Fibroblast of lung (primary cell): ENCODE data around the gene MTERF4. TPM values are rescaled to one million over a fixed set of nuclear protein-coding genes. Genes with fewer than 3 reads are reported as not detected.

Source experiments
- DNase-seq, 2 donors: peaks; one replicate each; pipeline versions ENCODE4 v3.0.0 to v3.0.0-alpha.2; 2010; ENCODE audit warnings: low read depth in 2 of 2
- H2AFZ ChIP-seq: 2 replicates; pipeline ENCODE4 v1.5.1; 2012; ENCODE audit warnings: low read length, control low read depth, inconsistent platforms
- H3K27ac ChIP-seq: 2 replicates; pipeline ENCODE4 v1.5.1; 2011; ENCODE audit warnings: low read length, control low read depth; ENCODE audit not compliant: insufficient read depth
- H3K27me3 ChIP-seq: 2 replicates; pipeline ENCODE4 v1.5.1; 2011; ENCODE audit warnings: mild to moderate bottlenecking, low read length; ENCODE audit not compliant: control insufficient read depth, insufficient read depth
- H3K36me3 ChIP-seq: 2 replicates; pipeline ENCODE4 v1.5.1; 2011; ENCODE audit warnings: low read length; ENCODE audit not compliant: control insufficient read depth, insufficient read depth
- H3K4me1 ChIP-seq: 2 replicates; pipeline ENCODE4 v1.5.1; 2011; ENCODE audit warnings: low read length; ENCODE audit not compliant: control insufficient read depth, insufficient read depth; ENCODE audit errors: extremely low read depth
- H3K4me2 ChIP-seq: 2 replicates; pipeline ENCODE4 v1.5.1; 2011; ENCODE audit warnings: low read length, control low read depth; ENCODE audit not compliant: insufficient read depth; ENCODE audit errors: extremely low read depth
- H3K4me3 ChIP-seq, 4 experiments: fragments of 200-600 bp in 1 of 4; sonication (generic) in 1 of 4; replicated peaks in 1 of 4; 2 replicates each; pipeline ENCODE4 v1.5.1; 2011 to 2016; ENCODE audit warnings: low read length in 4 of 4, low read depth in 3 of 4, mild to moderate bottlenecking in 3 of 4, control low read depth in 2 of 4, inconsistent platforms in 1 of 4, mixed read lengths in 1 of 4; ENCODE audit not compliant: insufficient read depth in 1 of 4; ENCODE audit errors: control extremely low read depth in 1 of 4
- H3K79me2 ChIP-seq: 2 replicates; pipeline ENCODE4 v1.5.1; 2012; ENCODE audit warnings: mild to moderate bottlenecking, low read length, inconsistent platforms; ENCODE audit not compliant: control insufficient read depth, insufficient read depth
- H3K9ac ChIP-seq: 2 replicates; pipeline ENCODE4 v1.5.1; 2011; ENCODE audit warnings: mild to moderate bottlenecking, low read length, control low read depth; ENCODE audit not compliant: insufficient read depth
- H3K9me3 ChIP-seq: 2 replicates; pipeline ENCODE4 v1.5.1; 2012; ENCODE audit warnings: low read depth, low read length; ENCODE audit not compliant: control insufficient read depth, insufficient read depth
- H4K20me1 ChIP-seq: 2 replicates; pipeline ENCODE4 v1.5.1; 2011; ENCODE audit warnings: low read length; ENCODE audit not compliant: control insufficient read depth, insufficient read depth; ENCODE audit errors: extremely low read depth
- EZH2 ChIP-seq: IDR thresholded peaks from 2 replicates; pipeline ENCODE4 v1.5.1; 2012; ENCODE audit warnings: low read length, control low read depth, mild to moderate bottlenecking; ENCODE audit errors: missing control alignments
- polyA plus RNA-seq, 2 donors: library from polyadenylated mRNA; depleted of rRNA in 1 of 2; stranded (reverse) in 1 of 2; unstranded in 1 of 2; fragments of >200 nt; gene quantifications; 2 replicates each; pipeline ENCODE4 v1.2.1, GENCODE V29; 2011 to 2012; ENCODE audit warnings: missing spikeins in 1 of 2
- total RNA-seq: library from RNA; depleted of rRNA; stranded (reverse); fragments of >200 nt; gene quantifications from 2 replicates; pipeline ENCODE4 v1.2.1, GENCODE V29; 2014
- TF ChIP-seq, protein P1 (sequence below), 2 donors: IDR thresholded peaks in 1 of 2; conservative IDR thresholded peaks in 1 of 2; 1 replicate in 1 of 2; 2 replicates in 1 of 2; pipeline ENCODE4 v1.5.1; 2011 to 2012; ENCODE audit warnings: low read length in 2 of 2, control low read depth in 1 of 2, inconsistent platforms in 1 of 2, low read depth in 1 of 2, mild to moderate bottlenecking in 1 of 2

MTERF4 gene
- total and polyA plus RNA-seq, 2 donors (not counting 1 experiment from before 2014, with no cell fraction given), result 31.7 to 35.5 TPM

DNA sequence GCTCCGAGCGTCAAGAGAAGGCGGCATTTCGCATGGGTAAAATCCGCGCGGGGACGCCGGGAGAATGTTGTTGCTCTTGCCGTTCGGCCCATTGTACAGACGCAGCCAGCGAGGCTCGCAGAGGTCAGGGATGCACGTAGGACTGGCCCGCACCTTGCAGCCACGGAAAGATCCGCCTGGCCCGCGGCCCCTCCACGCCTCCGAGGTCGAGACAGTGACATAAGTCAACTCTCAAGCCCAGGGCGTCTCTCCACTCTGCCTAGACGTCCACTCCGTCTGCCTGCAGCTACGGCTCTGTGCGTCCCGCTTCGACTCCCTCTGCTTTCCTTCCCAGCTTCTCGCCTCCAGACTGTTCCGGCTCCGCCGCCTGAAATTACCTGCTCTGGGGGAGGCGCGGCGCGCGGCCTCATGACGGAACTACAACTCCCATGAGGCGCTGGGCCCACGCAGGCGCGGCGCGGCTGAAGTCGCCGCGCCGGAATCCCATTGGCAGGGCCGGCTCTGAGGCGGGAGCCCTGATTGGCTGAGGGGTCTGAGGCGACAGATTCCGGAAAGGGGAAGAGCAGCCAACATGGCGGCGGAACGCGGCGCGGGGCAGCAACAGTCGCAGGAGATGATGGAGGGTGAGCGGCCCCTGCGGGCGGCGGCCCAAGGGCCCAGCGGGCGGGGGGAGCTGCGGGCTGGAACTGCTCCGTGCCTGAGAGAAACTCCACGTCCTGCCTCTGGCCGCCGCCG, 48.0 kb upstream of the MTERF4 start, which contains the start of gene PPP1R7:
TSS of gene PPP1R7 (plus strand) at position 543 of the 735 bp plus-strand sequence. CDS start at position 572, 29 bp downstream.
- Histone ChIP-seq H3K36me3 (peaks cover 4% of the 10 kb centered on the region), H3K27ac (peak within 1 kb of the TSS; percentile 91)
- DNase-seq, result peak; percentile 88 to 90

DNA sequence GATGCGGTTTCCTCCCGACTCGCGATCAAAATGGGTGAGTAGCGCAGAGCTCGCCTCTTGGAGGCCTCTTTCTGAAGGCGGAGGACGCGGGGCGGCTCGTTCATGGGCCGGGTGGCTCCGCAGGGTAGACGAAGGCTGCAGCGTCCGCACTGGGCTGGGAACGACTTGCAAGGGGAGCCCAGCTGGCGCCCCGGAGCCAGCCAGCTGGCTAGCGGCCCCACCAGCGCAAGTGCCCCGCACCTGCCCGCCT, 47.5 kb upstream of the MTERF4 start:
- Histone ChIP-seq H3K27me3 (no peaks in the 10 kb centered on the region), H3K79me2 (peaks cover 17% of the 10 kb centered on the region), H3K4me2 (peak overlapping the region; percentile 95), H3K27ac (peak overlapping the region; percentile 64), H3K9ac (peak overlapping the region; percentile 11), H4K20me1 (no peaks in the 10 kb centered on the region), H2AFZ (peak overlapping the region; percentile 99), H3K36me3 (peaks cover 2% of the 10 kb centered on the region), H3K4me1 (peaks cover 13% of the 10 kb centered on the region), H3K9me3 (no peaks in the 10 kb centered on the region), H3K4me3 (peak overlapping the region; percentile 67 to 90 (median 86))
- TF ChIP-seq, protein P1, sequence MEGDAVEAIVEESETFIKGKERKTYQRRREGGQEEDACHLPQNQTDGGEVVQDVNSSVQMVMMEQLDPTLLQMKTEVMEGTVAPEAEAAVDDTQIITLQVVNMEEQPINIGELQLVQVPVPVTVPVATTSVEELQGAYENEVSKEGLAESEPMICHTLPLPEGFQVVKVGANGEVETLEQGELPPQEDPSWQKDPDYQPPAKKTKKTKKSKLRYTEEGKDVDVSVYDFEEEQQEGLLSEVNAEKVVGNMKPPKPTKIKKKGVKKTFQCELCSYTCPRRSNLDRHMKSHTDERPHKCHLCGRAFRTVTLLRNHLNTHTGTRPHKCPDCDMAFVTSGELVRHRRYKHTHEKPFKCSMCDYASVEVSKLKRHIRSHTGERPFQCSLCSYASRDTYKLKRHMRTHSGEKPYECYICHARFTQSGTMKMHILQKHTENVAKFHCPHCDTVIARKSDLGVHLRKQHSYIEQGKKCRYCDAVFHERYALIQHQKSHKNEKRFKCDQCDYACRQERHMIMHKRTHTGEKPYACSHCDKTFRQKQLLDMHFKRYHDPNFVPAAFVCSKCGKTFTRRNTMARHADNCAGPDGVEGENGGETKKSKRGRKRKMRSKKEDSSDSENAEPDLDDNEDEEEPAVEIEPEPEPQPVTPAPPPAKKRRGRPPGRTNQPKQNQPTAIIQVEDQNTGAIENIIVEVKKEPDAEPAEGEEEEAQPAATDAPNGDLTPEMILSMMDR (conservative IDR thresholded peaks at IDR 0.05 in 1 of 2, IDR thresholded peaks at IDR 0.05 in 1 of 2; ENCODE audit: low read depth in 1 of 2, low read length in 2 of 2), result no peak
- no peak for TF ChIP-seq EZH2
- DNase-seq, result no peak

More for the DNA sequence above, 48.0 kb upstream of the MTERF4 start, which contains the start of gene PPP1R7:
- Histone ChIP-seq H4K20me1 (no peaks in the 10 kb centered on the region), H3K27me3 (no peaks in the 10 kb centered on the region), H3K9ac (peak within 1 kb of the TSS; percentile 76), H3K4me2 (peak within 1 kb of the TSS; percentile 99), H3K9me3 (no peaks in the 10 kb centered on the region), H2AFZ (peak within 1 kb of the TSS; percentile 99), H3K4me3 (peak within 1 kb of the TSS; percentile 67 to 90 (median 88)), H3K4me1 (peaks cover 13% of the 10 kb centered on the region), H3K79me2 (peaks cover 17% of the 10 kb centered on the region)
- TF ChIP-seq, protein P1 (conservative IDR thresholded peaks at IDR 0.05 in 1 of 2, IDR thresholded peaks at IDR 0.05 in 1 of 2; ENCODE audit: low read depth in 1 of 2, low read length in 2 of 2), result no peak
- TF ChIP-seq EZH2, result no peak

- Histone ChIP-seq H3K79me2 (peaks cover 17% of the 10 kb centered on the region), H3K9me3 (no peaks in the 10 kb centered on the region), H3K27me3 (no peaks in the 10 kb centered on the region), H2AFZ (peak within 1 kb of the TSS; percentile 99), H3K4me2 (peak within 1 kb of the TSS; percentile 95), H4K20me1 (no peaks in the 10 kb centered on the region), H3K9ac (peak within 1 kb of the TSS; percentile 76), H3K36me3 (peaks cover 2% of the 10 kb centered on the region), H3K27ac (peak within 1 kb of the TSS; percentile 91), H3K4me1 (peaks cover 13% of the 10 kb centered on the region), H3K4me3 (peak within 1 kb of the TSS; percentile 67 to 90 (median 88))
- peak; percentile 91 to 94 for DNase-seq
- TF ChIP-seq, protein P1 (conservative IDR thresholded peaks at IDR 0.05 in 1 of 2, IDR thresholded peaks at IDR 0.05 in 1 of 2; ENCODE audit: low read depth in 1 of 2, low read length in 2 of 2), result no peak
- no peak for TF ChIP-seq EZH2
These were observed 47.0 kb upstream of the MTERF4 start, which contains the start of gene PASK for GRCh38 chr2:241148891-241149674. Gene PASK, minus strand, starts transcription at chr2:241149472. Its CDS starts 6,440 bp downstream, at chr2:241143032.
